HepG2 (cell line): Measurements from ENCODE around the gene PPIG. TPM values are rescaled to one million over a fixed set of nuclear protein-coding genes. Genes with fewer than 3 reads are reported as not detected.

ENCODE experiments used
- ATAD3A ChIP-seq: sonication (generic); formaldehyde crosslinking; IDR thresholded peaks from 2 replicates; pipeline ENCODE4 v1.4.0; 2020; ENCODE audit warnings: missing genetic modification reagents
- DMTF1 ChIP-seq: sonication (generic); formaldehyde crosslinking; IDR thresholded peaks from 2 replicates; pipeline ENCODE4 v1.4.0; 2020; ENCODE audit warnings: mild to moderate bottlenecking, missing genetic modification reagents
- HDAC1 ChIP-seq: sonication (generic); formaldehyde crosslinking; IDR thresholded peaks from 2 replicates; pipeline ENCODE4 v1.5.1; 2020; ENCODE audit warnings: mild to moderate bottlenecking, missing genetic modification reagents
- HOXD1 ChIP-seq: sonication (generic); formaldehyde crosslinking; IDR thresholded peaks from 2 replicates; pipeline ENCODE4 v1.5.0; 2020; ENCODE audit warnings: missing genetic modification reagents
- ISX ChIP-seq: sonication (generic); formaldehyde crosslinking; conservative IDR thresholded peaks from 2 replicates; pipeline ENCODE4 v1.5.0; 2020; ENCODE audit warnings: missing genetic modification reagents
- JDP2 ChIP-seq: sonication (generic); formaldehyde crosslinking; IDR thresholded peaks from 2 replicates; pipeline ENCODE4 v1.8.1; 2022; ENCODE audit warnings: missing genetic modification reagents, borderline replicate concordance
- NAIF1 ChIP-seq: sonication (generic); formaldehyde crosslinking; IDR thresholded peaks from 2 replicates; pipeline ENCODE4 v1.5.0; 2020; ENCODE audit warnings: mild to moderate bottlenecking, missing genetic modification reagents, borderline replicate concordance
- PAF1 ChIP-seq: IDR thresholded peaks from 2 replicates; pipeline ENCODE4 v1.6.1; 2016; ENCODE audit warnings: missing genetic modification reagents, missing compliant biosample characterization
- PHF20 ChIP-seq: sonication (generic); formaldehyde crosslinking; IDR thresholded peaks from 2 replicates; pipeline ENCODE4 v1.5.0; 2020; ENCODE audit warnings: mild to moderate bottlenecking, missing genetic modification reagents
- SMAD9 ChIP-seq: sonication (generic); formaldehyde crosslinking; IDR thresholded peaks from 2 replicates; pipeline ENCODE4 v1.5.1; 2020; ENCODE audit warnings: mild to moderate bottlenecking, missing genetic modification reagents
- UBTF ChIP-seq: sonication (generic); formaldehyde crosslinking; IDR thresholded peaks from 2 replicates; pipeline ENCODE4 v1.4.0; 2020; ENCODE audit warnings: mild to moderate bottlenecking, missing genetic modification reagents
- ZFP37 ChIP-seq: sonication (generic); formaldehyde crosslinking; IDR thresholded peaks from 2 replicates; pipeline ENCODE4 v1.4.0; 2020; ENCODE audit warnings: missing genetic modification reagents, borderline replicate concordance
- ZKSCAN5 ChIP-seq: sonication (generic); formaldehyde crosslinking; IDR thresholded peaks from 2 replicates; pipeline ENCODE4 v1.5.1; 2020; ENCODE audit warnings: mild to moderate bottlenecking, missing genetic modification reagents
- ZMYM2 ChIP-seq: sonication (generic); formaldehyde crosslinking; IDR thresholded peaks from 2 replicates; pipeline ENCODE4 v1.8.0; 2022; ENCODE audit warnings: mild to moderate bottlenecking, missing genetic modification reagents
- ZNF20 ChIP-seq: sonication (generic); formaldehyde crosslinking; IDR thresholded peaks from 2 replicates; pipeline ENCODE4 v1.4.0; 2020; ENCODE audit warnings: mild to moderate bottlenecking, moderate library complexity, missing genetic modification reagents
- ZNF556 ChIP-seq: sonication (generic); formaldehyde crosslinking; IDR thresholded peaks from 2 replicates; pipeline ENCODE4 v1.4.0; 2020; ENCODE audit warnings: mild to moderate bottlenecking, missing genetic modification reagents, borderline replicate concordance
- ZNF572 ChIP-seq: sonication (generic); formaldehyde crosslinking; IDR thresholded peaks from 2 replicates; pipeline ENCODE4 v1.5.1; 2020; ENCODE audit warnings: mild to moderate bottlenecking, missing genetic modification reagents
- ZNF598 ChIP-seq: sonication (generic); formaldehyde crosslinking; IDR thresholded peaks from 2 replicates; pipeline ENCODE4 v1.5.1; 2020; ENCODE audit warnings: mild to moderate bottlenecking, missing genetic modification reagents, borderline replicate concordance
- polyA plus RNA-seq, 8 experiments: library from polyadenylated mRNA; depleted of rRNA in 3 of 8; stranded (reverse) in 7 of 8; unstranded in 1 of 8; fragments of >200 nt; fragmentation: Illumina TruSeq in 4 of 8; extraction: Trizol in 4 of 8; gene quantifications; 2 replicates each; pipeline versions ENCODE4 v1.2.1 to v1.2.3, GENCODE V29; 2011 to 2016; ENCODE audit warnings: low read depth in 4 of 8, missing spikeins in 1 of 8, mixed read lengths in 1 of 8; ENCODE audit not compliant: insufficient read depth in 1 of 8
- total RNA-seq, 5 experiments: library from RNA; depleted of rRNA; stranded (reverse); fragments of >200 nt; fragmentation: Illumina TruSeq; extraction: Trizol; gene quantifications; 2 replicates each; pipeline ENCODE4 v1.2.3, GENCODE V29; 2016; ENCODE audit warnings: low read depth in 1 of 5
- TF ChIP-seq, protein P1 (sequence below): sonication (generic); formaldehyde crosslinking; conservative IDR thresholded peaks from 2 replicates; pipeline ENCODE4 v1.4.0; 2020; ENCODE audit warnings: mild to moderate bottlenecking, missing genetic modification reagents, moderate library complexity

PPIG gene
- total and polyA plus RNA-seq, 2 of the 13 experiments (the other 11 are each of a cell fraction or from before 2014, with no cell fraction given), result 31.3 to 81.0 TPM

GRCh38 chr2:169584005-169584877, at the start of gene PPIG (continued):
- TF ChIP-seq DMTF1 (CRISPR knock-in tag) (peak; percentile 93; the same call in 1 of the 2 replicates), ZNF572 (CRISPR knock-in tag) (no peak), ZFP37 (CRISPR knock-in tag) (peak; percentile 57), HOXD1 (CRISPR knock-in tag) (peak; percentile 21; the same call in 1 of the 2 replicates), NAIF1 (no peak), ZNF556 (CRISPR knock-in tag) (peak; percentile 98), ZNF20 (CRISPR knock-in tag) (peak; percentile 91), ZMYM2 (CRISPR knock-in tag) (peak; percentile 55; the same call in 1 of the 2 replicates), HDAC1 (peak; percentile 95), PHF20 (peak; percentile 99), PAF1 (CRISPR knock-in tag) (no peak), ZNF598 (CRISPR knock-in tag) (peak; percentile 92), UBTF (peak; percentile 72), SMAD9 (peak; percentile 72; the same call in 1 of the 2 replicates), ATAD3A (CRISPR knock-in tag) (no peak), ISX (CRISPR knock-in tag) (0 out of 2 replicates have a peak, but pooled peaks have one; percentile 3), JDP2 (no peak), ZKSCAN5 (CRISPR knock-in tag) (no peak)
- TF ChIP-seq, protein P1, sequence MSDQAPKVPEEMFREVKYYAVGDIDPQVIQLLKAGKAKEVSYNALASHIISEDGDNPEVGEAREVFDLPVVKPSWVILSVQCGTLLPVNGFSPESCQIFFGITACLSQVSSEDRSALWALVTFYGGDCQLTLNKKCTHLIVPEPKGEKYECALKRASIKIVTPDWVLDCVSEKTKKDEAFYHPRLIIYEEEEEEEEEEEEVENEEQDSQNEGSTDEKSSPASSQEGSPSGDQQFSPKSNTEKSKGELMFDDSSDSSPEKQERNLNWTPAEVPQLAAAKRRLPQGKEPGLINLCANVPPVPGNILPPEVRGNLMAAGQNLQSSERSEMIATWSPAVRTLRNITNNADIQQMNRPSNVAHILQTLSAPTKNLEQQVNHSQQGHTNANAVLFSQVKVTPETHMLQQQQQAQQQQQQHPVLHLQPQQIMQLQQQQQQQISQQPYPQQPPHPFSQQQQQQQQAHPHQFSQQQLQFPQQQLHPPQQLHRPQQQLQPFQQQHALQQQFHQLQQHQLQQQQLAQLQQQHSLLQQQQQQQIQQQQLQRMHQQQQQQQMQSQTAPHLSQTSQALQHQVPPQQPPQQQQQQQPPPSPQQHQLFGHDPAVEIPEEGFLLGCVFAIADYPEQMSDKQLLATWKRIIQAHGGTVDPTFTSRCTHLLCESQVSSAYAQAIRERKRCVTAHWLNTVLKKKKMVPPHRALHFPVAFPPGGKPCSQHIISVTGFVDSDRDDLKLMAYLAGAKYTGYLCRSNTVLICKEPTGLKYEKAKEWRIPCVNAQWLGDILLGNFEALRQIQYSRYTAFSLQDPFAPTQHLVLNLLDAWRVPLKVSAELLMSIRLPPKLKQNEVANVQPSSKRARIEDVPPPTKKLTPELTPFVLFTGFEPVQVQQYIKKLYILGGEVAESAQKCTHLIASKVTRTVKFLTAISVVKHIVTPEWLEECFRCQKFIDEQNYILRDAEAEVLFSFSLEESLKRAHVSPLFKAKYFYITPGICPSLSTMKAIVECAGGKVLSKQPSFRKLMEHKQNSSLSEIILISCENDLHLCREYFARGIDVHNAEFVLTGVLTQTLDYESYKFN (CRISPR knock-in tag), result peak; percentile 60
